Liver (tissue), 9 donors: ENCODE measurements around the gene TPX2. TPM values are rescaled to one million over a fixed set of nuclear protein-coding genes. Genes with fewer than 3 reads are reported as not detected.

Source experiments
- DNase-seq: peaks from one replicate; pipeline ENCODE4 v3.0.0-alpha.2; 2017; ENCODE audit warnings: low spot score
- H3K27ac ChIP-seq, 2 donors: one replicate each; pipeline ENCODE4 v1.7.0; 2013; ENCODE audit warnings: inconsistent platforms in 2 of 2, low read length in 2 of 2, control low read depth in 1 of 2, low read depth in 1 of 2, mild to moderate bottlenecking in 1 of 2
- H3K27me3 ChIP-seq, 4 donors: one replicate each; pipeline versions ENCODE4 v1.6.1 to v1.7.0; 2013; ENCODE audit warnings: low read length in 3 of 4, inconsistent platforms in 1 of 4, mild to moderate bottlenecking in 1 of 4, moderate library complexity in 1 of 4; ENCODE audit not compliant: control insufficient read depth in 4 of 4, insufficient read depth in 4 of 4
- H3K36me3 ChIP-seq, 4 donors: one replicate each; pipeline versions ENCODE4 v1.6.1 to v1.7.0; 2013; ENCODE audit warnings: low read length in 3 of 4, mild to moderate bottlenecking in 3 of 4, low read depth in 1 of 4, moderate library complexity in 1 of 4; ENCODE audit not compliant: control insufficient read depth in 4 of 4, insufficient read depth in 3 of 4
- H3K4me1 ChIP-seq, 4 donors: one replicate each; pipeline versions ENCODE4 v1.6.1 to v1.7.0; 2013; ENCODE audit warnings: low read length in 3 of 4, mild to moderate bottlenecking in 3 of 4, moderate library complexity in 1 of 4; ENCODE audit not compliant: control insufficient read depth in 4 of 4, insufficient read depth in 4 of 4
- H3K4me3 ChIP-seq, 3 donors: one replicate each; pipeline versions ENCODE4 v1.6.1 to v1.7.0; 2013; ENCODE audit warnings: low read length in 3 of 3, control low read depth in 1 of 3, low read depth in 1 of 3, mild to moderate bottlenecking in 1 of 3
- H3K9ac ChIP-seq, 2 donors: one replicate each; pipeline ENCODE4 v1.7.0; 2013; ENCODE audit warnings: low read length in 2 of 2, mild to moderate bottlenecking in 2 of 2, moderate library complexity in 2 of 2, control low read depth in 1 of 2, low read depth in 1 of 2
- H3K9me3 ChIP-seq, 4 donors: one replicate each; pipeline versions ENCODE4 v1.6.1 to v1.7.0; 2013; ENCODE audit warnings: low read length in 3 of 4; ENCODE audit not compliant: control insufficient read depth in 4 of 4
- ATF3 ChIP-seq: IDR thresholded peaks from 2 replicates; pipeline ENCODE4 v1.6.1; 2016; ENCODE audit warnings: antibody characterized with exemption
- CTCF ChIP-seq: fragments of 150-350 bp; IDR thresholded peaks from 2 replicates; pipeline ENCODE4 v1.5.1; 2017; ENCODE audit warnings: improper control_type of control experiment, low read depth, low read length; ENCODE audit not compliant: missing input control
- EGR1 ChIP-seq, 2 donors: IDR thresholded peaks; 2 replicates each; pipeline ENCODE4 v1.6.1; 2016 to 2018; ENCODE audit warnings: antibody characterized with exemption in 2 of 2, low read depth in 2 of 2
- FOXA1 ChIP-seq: IDR thresholded peaks from 2 replicates; pipeline ENCODE4 v1.6.1; 2016; ENCODE audit warnings: antibody characterized with exemption
- FOXA2 ChIP-seq: IDR thresholded peaks from 2 replicates; pipeline ENCODE4 v1.6.1; 2016; ENCODE audit warnings: antibody characterized with exemption
- GABPA ChIP-seq, 2 donors: IDR thresholded peaks in 1 of 2; conservative IDR thresholded peaks in 1 of 2; 2 replicates each; pipeline ENCODE4 v1.6.1; 2016; ENCODE audit warnings: antibody characterized with exemption in 2 of 2, mild to moderate bottlenecking in 1 of 2, moderate library complexity in 1 of 2
- HNF4A ChIP-seq, 2 donors: conservative IDR thresholded peaks; 2 replicates each; pipeline ENCODE4 v1.6.1; 2016; ENCODE audit warnings: antibody characterized with exemption in 2 of 2, mild to moderate bottlenecking in 2 of 2
- HNF4G ChIP-seq: IDR thresholded peaks from 2 replicates; pipeline ENCODE4 v1.6.1; 2016; ENCODE audit warnings: antibody characterized with exemption
- JUND ChIP-seq, 2 donors: IDR thresholded peaks; 2 replicates each; pipeline ENCODE4 v1.6.1; 2016; ENCODE audit warnings: antibody characterized with exemption in 2 of 2
- MAX ChIP-seq: IDR thresholded peaks from 2 replicates; pipeline ENCODE4 v1.6.1; 2016; ENCODE audit warnings: antibody characterized with exemption
- NR2F2 ChIP-seq: IDR thresholded peaks from 2 replicates; pipeline ENCODE4 v1.6.1; 2016; ENCODE audit warnings: antibody characterized with exemption
- RAD21 ChIP-seq, 2 donors: IDR thresholded peaks; 2 replicates each; pipeline ENCODE4 v1.6.1; 2016; ENCODE audit warnings: antibody characterized with exemption in 2 of 2, mild to moderate bottlenecking in 2 of 2
- REST ChIP-seq: IDR thresholded peaks from 2 replicates; pipeline ENCODE4 v1.6.1; 2016; ENCODE audit warnings: antibody characterized with exemption, mild to moderate bottlenecking
- RXRA ChIP-seq, 2 donors: IDR thresholded peaks; 2 replicates each; pipeline ENCODE4 v1.6.1; 2017 to 2018; ENCODE audit warnings: antibody characterized with exemption in 2 of 2, mild to moderate bottlenecking in 1 of 2
- SP1 ChIP-seq: IDR thresholded peaks from 2 replicates; pipeline ENCODE4 v1.6.1; 2018; ENCODE audit warnings: antibody characterized with exemption, mild to moderate bottlenecking
- TAF1 ChIP-seq: conservative IDR thresholded peaks from 2 replicates; pipeline ENCODE4 v1.6.1; 2016; ENCODE audit warnings: antibody characterized with exemption, mild to moderate bottlenecking
- YY1 ChIP-seq: IDR thresholded peaks from 2 replicates; pipeline ENCODE4 v1.6.1; 2016; ENCODE audit warnings: antibody characterized with exemption, mild to moderate bottlenecking
- ZBTB33 ChIP-seq: IDR thresholded peaks from 2 replicates; pipeline ENCODE4 v1.6.1; 2016; ENCODE audit warnings: antibody characterized with exemption
- WGBS: extraction: QIAGEN DNeasy Blood & Tissue Kit; methylation state at CpG from one replicate; pipeline ENCODE4 v1.1.7; 2013; 5-methylcytosine and 5-hydroxymethylcytosine counted together
- polyA plus RNA-seq, 2 donors: library from polyadenylated mRNA; stranded (reverse) in 1 of 2; unstranded in 1 of 2; fragments of 200-250 nt in 1 of 2; fragments of >200 nt in 1 of 2; fragmentation: Nextera tagmentation in 1 of 2; extraction: Ambion mirVana in 1 of 2; gene quantifications; one replicate each; pipeline versions ENCODE4 v1.2.1 to v1.2.3, GENCODE V29; 2013 to 2015
- total RNA-seq, 2 donors: library from RNA; depleted of rRNA; stranded (reverse); fragments of >200 nt; gene quantifications; one replicate each; pipeline ENCODE4 v1.2.3, GENCODE V29; 2014
- donor health status: healthy.
- donor health status: healthy.
- donor health status: healthy.
- donor health status: healthy.
- donor health status: healthy.

The TPX2 gene
- total and polyA plus RNA-seq, 4 donors = 1.1 to 40.8 (median 2.4) TPM

- Histone ChIP-seq H3K4me3 (no peak overlapping the region), H3K4me1 (no peaks in the 10 kb centered on the region), H3K27ac (no peak overlapping the region), H3K9me3 (no peaks in the 10 kb centered on the region), H3K27me3 (no peaks in the 10 kb centered on the region), H3K36me3 (no peaks in the 10 kb centered on the region), H3K9ac (no peak overlapping the region)
- WGBS = 85% methylated on average over 6 of the region's 6 CpGs
- DNase-seq = no peak
- TF ChIP-seq CTCF = no peak
- TF ChIP-seq RXRA (IDR thresholded peaks at IDR 0.05) = no peak
- TF ChIP-seq TAF1 = no peak
- TF ChIP-seq ZBTB33 = no peak
- no peak for TF ChIP-seq HNF4A (conservative IDR thresholded peaks at IDR 0.05)
- TF ChIP-seq MAX = no peak
- TF ChIP-seq REST = no peak
- no peak for TF ChIP-seq FOXA1
- no peak for TF ChIP-seq FOXA2
- TF ChIP-seq NR2F2 = no peak
- TF ChIP-seq GABPA (IDR thresholded peaks at IDR 0.05 in 1 of 2, conservative IDR thresholded peaks at IDR 0.05 in 1 of 2) = no peak
- TF ChIP-seq EGR1 (IDR thresholded peaks at IDR 0.05; ENCODE audit: low read depth in 2 of 2) = no peak
- no peak for TF ChIP-seq SP1
- TF ChIP-seq RAD21 (IDR thresholded peaks at IDR 0.05) = no peak
These were observed 90.6 kb downstream of the TPX2 start for GRCh38 chr20:31829731-31830130.

GRCh38 chr20:31830406-31830981 is 91.4 kb downstream of the TPX2 start:
- DNase-seq = no peak
- WGBS = 91% methylated on average over 8 of the region's 8 CpGs
- TF ChIP-seq FOXA1 (no peak), RAD21 (IDR thresholded peaks at IDR 0.05) (no peak), SP1 (no peak), GABPA (IDR thresholded peaks at IDR 0.05 in 1 of 2, conservative IDR thresholded peaks at IDR 0.05 in 1 of 2) (no peak), ATF3 (no peak), HNF4A (conservative IDR thresholded peaks at IDR 0.05) (no peak), REST (no peak), HNF4G (no peak), YY1 (no peak), ZBTB33 (no peak), JUND (IDR thresholded peaks at IDR 0.05) (no peak)
- H3K27me3 ChIP-seq = no peaks in the 10 kb centered on the region
- H3K9ac ChIP-seq = no peak overlapping the region
- H3K36me3 ChIP-seq = no peaks in the 10 kb centered on the region
- H3K4me3 ChIP-seq = no peak overlapping the region
- no peak overlapping the region for H3K27ac ChIP-seq
- no peaks in the 10 kb centered on the region for H3K4me1 ChIP-seq
- no peaks in the 10 kb centered on the region for H3K9me3 ChIP-seq
